Mammary epithelial cell (primary cell): Measurements from ENCODE around the gene ABHD15.

Source experiments
- CTCF ChIP-seq, 2 donors: IDR thresholded peaks in 1 of 2; conservative IDR thresholded peaks in 1 of 2; 2 replicates each; pipeline ENCODE4 v1.5.1; 2011 to 2012; ENCODE audit warnings: inconsistent platforms in 2 of 2, low read length in 2 of 2, mild to moderate bottlenecking in 2 of 2, control low read depth in 1 of 2, low read depth in 1 of 2; ENCODE audit not compliant: insufficient read depth in 1 of 2; ENCODE audit errors: extremely low read depth in 1 of 2
- EZH2 ChIP-seq: IDR thresholded peaks from 2 replicates; pipeline ENCODE4 v1.6.1; 2012; ENCODE audit warnings: low read length, inconsistent platforms, borderline replicate concordance

- TF ChIP-seq CTCF (conservative IDR thresholded peaks at IDR 0.05 in 1 of 2, IDR thresholded peaks at IDR 0.05 in 1 of 2; ENCODE audit: extremely low read depth in 1 of 2, insufficient read depth in 1 of 2, low read depth in 1 of 2, low read length in 2 of 2) (no peak), EZH2 (no peak)
Measured at GRCh38 chr17:29597361-29598172, 30.7 kb upstream of the ABHD15 start.
